ENCODE measurements around the gene AXIN1.
"Not testable (repeated sequence)": the region's sequence is repeated elsewhere in the genome, so short reads cannot be mapped to it uniquely, and the experiment has no call there.

The AXIN1 gene, protein sequence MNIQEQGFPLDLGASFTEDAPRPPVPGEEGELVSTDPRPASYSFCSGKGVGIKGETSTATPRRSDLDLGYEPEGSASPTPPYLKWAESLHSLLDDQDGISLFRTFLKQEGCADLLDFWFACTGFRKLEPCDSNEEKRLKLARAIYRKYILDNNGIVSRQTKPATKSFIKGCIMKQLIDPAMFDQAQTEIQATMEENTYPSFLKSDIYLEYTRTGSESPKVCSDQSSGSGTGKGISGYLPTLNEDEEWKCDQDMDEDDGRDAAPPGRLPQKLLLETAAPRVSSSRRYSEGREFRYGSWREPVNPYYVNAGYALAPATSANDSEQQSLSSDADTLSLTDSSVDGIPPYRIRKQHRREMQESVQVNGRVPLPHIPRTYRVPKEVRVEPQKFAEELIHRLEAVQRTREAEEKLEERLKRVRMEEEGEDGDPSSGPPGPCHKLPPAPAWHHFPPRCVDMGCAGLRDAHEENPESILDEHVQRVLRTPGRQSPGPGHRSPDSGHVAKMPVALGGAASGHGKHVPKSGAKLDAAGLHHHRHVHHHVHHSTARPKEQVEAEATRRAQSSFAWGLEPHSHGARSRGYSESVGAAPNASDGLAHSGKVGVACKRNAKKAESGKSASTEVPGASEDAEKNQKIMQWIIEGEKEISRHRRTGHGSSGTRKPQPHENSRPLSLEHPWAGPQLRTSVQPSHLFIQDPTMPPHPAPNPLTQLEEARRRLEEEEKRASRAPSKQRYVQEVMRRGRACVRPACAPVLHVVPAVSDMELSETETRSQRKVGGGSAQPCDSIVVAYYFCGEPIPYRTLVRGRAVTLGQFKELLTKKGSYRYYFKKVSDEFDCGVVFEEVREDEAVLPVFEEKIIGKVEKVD

DNA sequence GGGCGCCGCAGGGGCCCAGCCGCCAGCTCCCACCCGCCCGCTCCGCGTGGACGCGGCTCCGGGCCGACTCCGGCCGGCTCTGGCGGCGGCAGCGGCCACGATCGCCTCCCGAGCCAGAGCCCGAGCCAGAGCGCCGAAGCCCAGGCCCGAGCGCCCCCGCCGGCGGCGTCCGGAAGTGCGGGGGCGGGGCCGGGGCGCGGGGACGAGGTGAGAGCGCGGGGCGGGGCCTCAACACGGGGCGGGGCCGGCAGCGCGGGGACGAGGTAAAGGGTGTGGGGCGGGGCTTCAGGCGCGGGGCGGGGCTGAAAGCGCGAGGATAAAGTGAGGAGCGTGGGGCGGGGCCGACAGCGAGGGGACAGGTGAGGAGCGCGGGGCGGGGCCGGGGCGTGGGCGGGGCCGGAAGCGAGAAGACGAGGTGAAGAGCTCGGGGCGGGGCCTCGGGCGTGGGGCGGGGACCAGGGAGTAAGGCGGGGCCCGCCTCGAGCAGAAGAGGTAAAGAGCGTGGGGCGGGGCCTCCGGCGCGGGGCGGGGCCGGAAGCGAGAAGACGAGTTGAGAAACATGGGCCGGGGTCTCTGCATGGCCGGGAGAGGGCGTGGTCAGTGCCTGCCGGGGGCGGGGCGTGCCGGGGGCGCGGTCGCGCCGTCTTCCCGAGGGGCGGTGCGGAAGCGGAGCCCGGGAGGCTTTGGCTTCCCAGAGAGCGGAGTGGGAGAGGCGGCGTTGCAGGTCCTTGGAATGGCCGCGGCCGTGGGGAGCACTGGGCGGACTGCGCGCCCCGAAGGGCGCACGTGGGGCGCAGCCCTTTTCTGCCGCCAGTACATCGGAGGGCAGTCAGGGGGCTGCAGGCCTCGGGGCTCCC is at the start of gene AXIN1:
TSS of gene AXIN1 (minus strand) at position 177 of the 857 bp plus-strand sequence. CDS start 5,698 bp downstream, outside the sequence.
- peak; percentile 65 for DNase-seq (ENCODE audit: low read depth, low spot score)

DNA sequence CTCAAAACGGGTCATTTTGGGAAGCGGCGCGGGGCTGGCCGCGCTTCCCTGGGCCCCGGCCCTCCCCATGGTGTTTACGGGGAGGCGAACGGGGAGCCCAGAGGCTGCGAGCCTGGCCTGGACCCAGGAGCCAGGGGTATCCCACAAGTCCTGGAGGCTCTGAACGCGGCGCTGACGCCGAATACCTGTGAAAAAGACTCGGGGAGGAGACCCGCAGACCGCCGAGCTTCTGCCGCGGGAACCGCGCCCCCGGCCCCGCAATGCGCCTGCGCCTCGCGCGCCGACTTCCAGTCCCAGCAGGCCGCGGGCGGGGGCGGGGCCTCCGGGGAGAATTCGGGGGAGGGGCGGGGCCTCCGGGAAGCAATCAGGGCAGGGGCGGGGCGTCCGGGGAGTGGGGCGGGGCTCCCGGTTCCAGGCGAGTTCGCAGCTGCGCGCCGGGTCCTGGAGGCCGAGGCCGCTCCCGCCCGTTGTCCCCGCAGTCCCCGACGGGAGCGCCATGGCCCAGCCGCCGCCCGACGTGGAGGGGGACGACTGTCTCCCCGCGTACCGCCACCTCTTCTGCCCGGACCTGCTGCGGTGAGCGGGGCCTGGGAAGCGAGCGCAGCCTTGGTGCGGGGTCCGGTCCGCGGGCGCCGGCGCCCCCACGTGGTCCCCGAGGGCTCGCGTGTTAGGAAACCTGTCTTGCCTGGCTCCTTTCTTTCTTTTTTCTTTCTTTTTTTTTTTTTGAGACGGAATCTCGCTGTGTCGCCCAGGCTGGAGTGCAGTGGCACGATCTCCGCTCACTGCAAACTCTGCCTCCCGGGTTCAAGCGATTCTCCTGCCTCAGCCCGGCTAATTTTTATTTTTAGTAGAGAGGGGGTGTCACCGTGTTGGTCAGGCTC is 49.2 kb upstream of the AXIN1 start, which contains the start of gene DECR2:
TSS of gene DECR2 (plus strand) at position 418 of the 881 bp plus-strand sequence. CDS start at position 497, 79 bp downstream.
- DNase-seq (ENCODE audit: low read depth, low spot score): peak; percentile 74

- DNase-seq (ENCODE audit: low read depth, low spot score): no peak
Observed at GRCh38 chr16:400061-400591, 47.6 kb upstream of the AXIN1 start.

GRCh38 chr16:399340-400019 is 47.0 kb upstream of the AXIN1 start:
- DNase-seq (ENCODE audit: low read depth, low spot score): no peak

- no peak for DNase-seq (ENCODE audit: low read depth, low spot score)
Observed at GRCh38 chr16:398561-399339, 46.2 kb upstream of the AXIN1 start.

DNA sequence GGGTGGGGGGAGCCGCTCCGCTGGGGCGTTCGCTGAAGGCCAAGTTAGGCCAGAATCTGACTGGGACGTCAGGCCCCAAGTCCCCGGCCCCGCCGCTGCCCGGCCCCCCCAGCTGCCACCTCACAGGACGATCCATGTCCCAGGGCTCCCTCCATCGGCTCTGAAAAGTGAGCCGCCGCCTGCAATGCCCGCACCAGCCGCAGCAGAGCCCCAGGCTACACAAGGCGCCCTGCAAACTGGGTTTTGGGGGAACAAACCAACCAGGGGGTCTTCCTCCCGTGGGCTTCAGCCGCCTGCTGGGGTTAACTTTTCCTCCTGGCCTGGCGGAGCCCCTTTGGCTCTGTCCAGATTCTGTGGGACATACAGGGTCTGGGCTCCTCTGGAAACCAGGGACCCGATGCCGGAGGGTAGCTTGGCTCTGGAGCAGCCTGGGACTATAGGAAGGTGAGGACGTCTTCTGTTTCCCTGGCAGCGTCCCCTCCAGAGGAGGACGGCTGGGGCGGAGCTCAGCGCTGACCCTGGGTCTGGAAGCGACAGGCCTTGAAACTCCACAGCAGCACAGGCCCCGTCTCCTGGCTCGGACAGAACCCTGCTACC is 45.3 kb upstream of the AXIN1 start:
- no peak for DNase-seq (ENCODE audit: low read depth, low spot score)

GRCh38 chr16:397135-397661 is 44.7 kb upstream of the AXIN1 start, which contains the start of gene NME4:
TSS of gene NME4 (plus strand) at chr16:397199. CDS start at chr16:397223, 24 bp downstream.
- no peak for DNase-seq (ENCODE audit: low read depth, low spot score)

DNA sequence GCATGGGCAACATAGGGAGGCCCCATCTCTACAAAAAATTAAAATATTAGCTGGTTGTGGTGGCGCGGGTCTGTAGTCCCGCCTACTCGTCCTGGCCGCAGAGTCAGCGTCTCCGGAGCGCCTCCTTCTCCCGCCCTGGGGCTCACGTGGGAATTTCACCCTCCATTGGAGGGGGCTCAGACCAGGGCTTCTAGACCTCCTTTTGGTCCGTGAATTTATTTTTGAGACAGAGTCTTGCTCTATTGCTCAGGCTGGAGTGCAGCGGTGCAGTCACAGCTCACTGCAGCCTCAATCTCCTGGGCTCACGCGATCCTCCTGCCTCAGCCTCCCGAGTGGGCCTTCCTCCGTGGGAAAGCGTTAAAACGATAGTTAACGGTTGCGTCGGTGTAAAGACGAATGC is 44.1 kb upstream of the AXIN1 start:
- no peak for DNase-seq (ENCODE audit: low read depth, low spot score)

GRCh38 chr16:396199-396598 is 43.7 kb upstream of the AXIN1 start:
- no peak for DNase-seq (ENCODE audit: low read depth, low spot score)

DNA sequence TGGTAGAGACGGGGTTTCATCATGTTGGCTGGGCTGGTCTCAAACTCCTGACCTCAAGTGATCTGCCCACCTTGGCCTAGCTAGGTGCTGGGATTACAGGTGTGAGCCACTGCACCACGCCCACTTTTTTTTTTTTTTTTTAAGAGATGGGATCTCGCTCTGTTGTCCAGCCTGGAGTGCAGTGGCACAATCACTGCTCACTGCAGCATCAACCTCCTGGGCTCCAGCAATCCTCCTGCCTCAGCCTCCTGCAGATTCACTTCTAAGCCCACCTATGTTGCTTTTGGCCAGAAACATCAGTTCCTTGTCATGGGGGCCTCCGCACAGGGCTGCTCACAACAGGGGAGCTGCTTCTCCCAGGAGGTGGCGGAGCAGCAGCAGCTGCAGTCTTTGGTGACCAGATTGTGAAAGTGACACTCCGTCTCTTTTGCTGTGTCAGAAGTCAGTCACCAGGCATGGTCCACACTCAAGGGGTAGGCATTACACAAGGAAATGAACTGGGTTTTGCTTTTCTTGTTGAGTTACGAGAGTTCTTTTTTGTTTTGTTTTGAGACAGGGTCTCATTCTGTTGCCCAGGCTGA is 40.0 kb upstream of the AXIN1 start:
- DNase-seq (ENCODE audit: low read depth, low spot score): no peak

GRCh38 chr16:391885-392335 is 39.4 kb upstream of the AXIN1 start:
- DNase-seq (ENCODE audit: low read depth, low spot score): no peak

DNA sequence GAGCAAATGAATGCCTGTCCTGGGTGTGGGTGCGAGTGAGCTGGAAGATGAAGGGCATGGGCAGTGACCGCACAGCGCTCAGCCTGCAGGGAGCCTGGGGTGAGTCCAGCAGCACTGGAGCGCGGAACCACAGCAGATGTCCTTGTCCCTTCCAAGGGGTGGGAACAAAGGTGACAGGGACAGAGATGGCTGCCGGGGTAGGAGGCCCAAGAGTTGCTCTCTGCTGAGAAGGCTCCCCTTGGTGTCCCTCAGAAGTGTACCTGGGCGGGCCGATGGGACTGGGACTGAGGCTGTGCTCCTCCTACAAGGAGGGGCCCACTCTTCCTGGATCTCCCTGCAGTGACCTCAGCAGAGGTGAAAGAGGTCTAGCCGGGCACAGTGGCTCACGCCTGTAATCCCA is 36.8 kb upstream of the AXIN1 start:
- no peak for DNase-seq (ENCODE audit: low read depth, low spot score)

GRCh38 chr16:387761-388666 is 35.5 kb upstream of the AXIN1 start:
- DNase-seq (ENCODE audit: low read depth, low spot score): not testable (repeated sequence)

- no peak for DNase-seq (ENCODE audit: low read depth, low spot score)
Observed at GRCh38 chr16:386641-387156, 34.2 kb upstream of the AXIN1 start.

DNA sequence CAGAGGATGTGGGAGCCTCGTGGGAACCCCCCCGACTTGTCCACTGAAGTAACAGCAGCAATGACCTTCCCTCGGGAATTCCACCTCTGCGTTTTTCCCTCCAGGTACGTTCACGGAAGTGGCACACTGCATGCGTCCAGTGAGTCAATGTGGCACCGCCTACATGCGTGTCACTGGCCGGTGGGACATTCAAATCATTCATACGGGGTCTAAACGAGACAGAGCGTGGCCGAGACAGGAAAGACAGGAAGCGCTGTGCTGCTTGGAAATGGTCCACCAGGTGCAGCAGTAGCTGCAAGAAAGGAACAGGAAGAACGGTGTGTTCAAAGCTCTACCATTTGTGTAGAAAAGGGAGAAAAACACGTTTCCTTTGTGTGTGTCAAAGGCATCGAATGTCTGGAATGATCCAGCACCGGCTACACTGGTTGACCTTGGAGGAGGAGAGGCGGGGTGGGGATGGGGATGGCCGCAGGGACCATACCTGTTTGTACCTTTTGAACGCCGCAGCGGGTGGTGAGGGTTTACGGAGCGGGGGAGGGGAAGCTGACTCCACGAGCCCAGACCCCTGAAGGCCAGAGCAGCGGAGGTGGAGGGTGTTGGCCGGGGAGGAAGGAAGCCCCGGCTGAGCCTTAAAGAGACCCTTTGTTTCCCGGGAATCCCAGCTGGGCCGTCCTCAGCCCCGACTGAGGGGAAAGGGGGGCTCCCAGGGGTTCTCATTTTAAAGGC is 31.0 kb upstream of the AXIN1 start:
- no peak for DNase-seq (ENCODE audit: low read depth, low spot score)

Data from smooth muscle cell of the brain vasculature (primary cell).